ENCODE results near the gene DDRGK1.

DNA sequence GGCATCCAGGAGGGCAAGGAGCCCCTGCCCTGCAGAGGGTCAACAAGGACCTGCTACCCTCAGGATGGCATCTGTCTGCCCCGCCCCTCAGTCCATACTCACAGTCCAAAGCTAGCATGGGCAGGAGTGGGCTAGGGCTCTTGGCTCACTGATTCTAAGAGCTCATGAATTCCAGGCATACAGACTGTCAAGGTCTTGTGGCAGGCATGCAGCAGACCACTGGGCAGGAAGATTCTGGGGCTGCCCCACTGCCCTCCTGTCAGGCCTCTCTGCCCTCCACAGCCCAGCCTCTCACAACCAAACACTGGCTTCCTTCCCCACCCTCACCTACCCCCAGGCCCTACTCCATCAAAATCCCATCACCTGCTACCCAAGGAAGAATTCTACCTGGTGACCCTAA, 40.1 kb upstream of the DDRGK1 start:
- TF ChIP-seq, protein P1, sequence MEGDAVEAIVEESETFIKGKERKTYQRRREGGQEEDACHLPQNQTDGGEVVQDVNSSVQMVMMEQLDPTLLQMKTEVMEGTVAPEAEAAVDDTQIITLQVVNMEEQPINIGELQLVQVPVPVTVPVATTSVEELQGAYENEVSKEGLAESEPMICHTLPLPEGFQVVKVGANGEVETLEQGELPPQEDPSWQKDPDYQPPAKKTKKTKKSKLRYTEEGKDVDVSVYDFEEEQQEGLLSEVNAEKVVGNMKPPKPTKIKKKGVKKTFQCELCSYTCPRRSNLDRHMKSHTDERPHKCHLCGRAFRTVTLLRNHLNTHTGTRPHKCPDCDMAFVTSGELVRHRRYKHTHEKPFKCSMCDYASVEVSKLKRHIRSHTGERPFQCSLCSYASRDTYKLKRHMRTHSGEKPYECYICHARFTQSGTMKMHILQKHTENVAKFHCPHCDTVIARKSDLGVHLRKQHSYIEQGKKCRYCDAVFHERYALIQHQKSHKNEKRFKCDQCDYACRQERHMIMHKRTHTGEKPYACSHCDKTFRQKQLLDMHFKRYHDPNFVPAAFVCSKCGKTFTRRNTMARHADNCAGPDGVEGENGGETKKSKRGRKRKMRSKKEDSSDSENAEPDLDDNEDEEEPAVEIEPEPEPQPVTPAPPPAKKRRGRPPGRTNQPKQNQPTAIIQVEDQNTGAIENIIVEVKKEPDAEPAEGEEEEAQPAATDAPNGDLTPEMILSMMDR (IDR thresholded peaks at IDR 0.05): no peak
- no peak for TF ChIP-seq POLR2A (IDR thresholded peaks at IDR 0.05)

Data from uterus (tissue), 2 donors.